OCI-LY1 (cell line): ENCODE results near the gene BUB1.
"Not testable (repeated sequence)": the region's sequence is repeated elsewhere in the genome, so short reads cannot be mapped to it uniquely, and the experiment has no call there.

Experiments
- H2AFZ ChIP-seq: fragments of 200-600 bp; sonication (generic), shearing (Covaris generic); 2 replicates; pipeline ENCODE4 v1.6.0; 2014; ENCODE audit warnings: antibody characterized with exemption, mild to moderate bottlenecking, low read length
- H3F3A ChIP-seq: fragments of 200-600 bp; sonication (generic), shearing (Covaris generic); 2 replicates; pipeline ENCODE4 v1.6.0; 2014; ENCODE audit warnings: mild to moderate bottlenecking, antibody characterized with exemption, low read length, moderate library complexity; ENCODE audit not compliant: insufficient read depth
- H3K27ac ChIP-seq: fragments of 200-600 bp; sonication (generic); 2 replicates; pipeline ENCODE4 v1.5.1; 2014; ENCODE audit warnings: low read length, mixed run types, mild to moderate bottlenecking, low read depth; ENCODE audit not compliant: poor library complexity, severe bottlenecking
- H3K27me3 ChIP-seq: fragments of 200-600 bp; sonication (generic); 2 replicates; pipeline ENCODE4 v1.6.0; 2014; ENCODE audit warnings: antibody characterized with exemption, mild to moderate bottlenecking, low read length, moderate library complexity; ENCODE audit not compliant: insufficient read depth
- H3K36me3 ChIP-seq: fragments of 200-600 bp; sonication (generic); 2 replicates; pipeline ENCODE4 v1.6.1; 2014; ENCODE audit warnings: mild to moderate bottlenecking, antibody characterized with exemption, low read length, moderate library complexity, mixed read lengths; ENCODE audit not compliant: insufficient read depth
- H3K4me1 ChIP-seq: fragments of 200-600 bp; sonication (generic); 2 replicates; pipeline ENCODE4 v1.5.1; 2014; ENCODE audit warnings: mild to moderate bottlenecking, low read length, moderate library complexity; ENCODE audit not compliant: insufficient read depth, severe bottlenecking
- H3K4me2 ChIP-seq: fragments of 200-600 bp; sonication (generic), shearing (Covaris generic); 2 replicates; pipeline ENCODE4 v1.6.1; 2014; ENCODE audit warnings: low read length
- H3K4me3 ChIP-seq: fragments of 200-600 bp; sonication (generic); 2 replicates; pipeline ENCODE4 v1.5.1; 2014; ENCODE audit warnings: low read length, low read depth, mild to moderate bottlenecking, mixed read lengths; ENCODE audit not compliant: poor library complexity, severe bottlenecking
- H3K79me2 ChIP-seq: fragments of 200-600 bp; shearing (Covaris generic); 2 replicates; pipeline ENCODE4 v1.6.1; 2016; ENCODE audit warnings: mixed run types, low read length, mixed read lengths; ENCODE audit not compliant: insufficient read depth
- H3K9ac ChIP-seq: fragments of 200-600 bp; sonication (generic), shearing (Covaris generic); 2 replicates; pipeline ENCODE4 v1.6.1; 2014; ENCODE audit warnings: mild to moderate bottlenecking, low read length, mixed read lengths
- H3K9me2 ChIP-seq: fragments of 200-600 bp; sonication (generic), shearing (Covaris generic); 2 replicates; pipeline ENCODE4 v1.6.1; 2014; ENCODE audit warnings: low read depth, mild to moderate bottlenecking, low read length, mixed read lengths
- H3K9me3 ChIP-seq: fragments of 200-600 bp; shearing (Covaris generic); 2 replicates; pipeline ENCODE4 v1.6.1; 2014; ENCODE audit warnings: low read length, mixed read lengths
- H4K20me1 ChIP-seq: fragments of 200-600 bp; sonication (generic), shearing (Covaris generic); 2 replicates; pipeline ENCODE4 v1.6.0; 2016; ENCODE audit warnings: mild to moderate bottlenecking, low read length; ENCODE audit not compliant: insufficient read depth
- CTCF ChIP-seq: fragments of 200-600 bp; sonication (generic), shearing (Covaris generic); IDR thresholded peaks from 2 replicates; pipeline ENCODE4 v1.5.1; 2017; ENCODE audit warnings: mild to moderate bottlenecking, antibody characterized with exemption, low read length, moderate library complexity, mixed read lengths
- EZH2 ChIP-seq: fragments of 200-600 bp; sonication (generic), shearing (Covaris generic); IDR thresholded peaks from 2 replicates; pipeline ENCODE4 v1.8.0; 2017; ENCODE audit warnings: borderline replicate concordance, mixed run types, mild to moderate bottlenecking, antibody characterized with exemption, low read length, moderate library complexity, mixed read lengths

Gene BUB1

GRCh38 chr2:110690083-110690965, 12.5 kb upstream of the BUB1 start:
- no peak overlapping the region for H2AFZ ChIP-seq
- H4K20me1 ChIP-seq, result no peaks in the 10 kb centered on the region
- H3K9me3 ChIP-seq, result no peaks in the 10 kb centered on the region
- no peak overlapping the region for H3K9ac ChIP-seq
- H3K9me2 ChIP-seq, result no peaks in the 10 kb centered on the region
- no peaks in the 10 kb centered on the region; the same call in 1 of the 2 replicates for H3K36me3 ChIP-seq
- no peak overlapping the region for H3K27ac ChIP-seq
- no peak overlapping the region for H3K4me3 ChIP-seq
- no peak for TF ChIP-seq EZH2
- no peak for TF ChIP-seq CTCF
- no peaks in the 10 kb centered on the region for H3F3A ChIP-seq
- no peak overlapping the region for H3K4me2 ChIP-seq
- no peaks in the 10 kb centered on the region for H3K79me2 ChIP-seq
- H3K27me3 ChIP-seq, result peaks cover 13% of the 10 kb centered on the region; the same call in 1 of the 2 replicates
- H3K4me1 ChIP-seq, result no peaks in the 10 kb centered on the region

- no peaks in the 10 kb centered on the region for H3K9me3 ChIP-seq
- no peak overlapping the region for H3K9ac ChIP-seq
- no peaks in the 10 kb centered on the region; the same call in 1 of the 2 replicates for H3K36me3 ChIP-seq
- H3K4me3 ChIP-seq, result no peak overlapping the region
- no peaks in the 10 kb centered on the region for H3K79me2 ChIP-seq
- no peak for TF ChIP-seq CTCF
- no peak for TF ChIP-seq EZH2
- no peak overlapping the region for H3K27ac ChIP-seq
- H2AFZ ChIP-seq, result no peak overlapping the region
- no peaks in the 10 kb centered on the region for H3K9me2 ChIP-seq
- H3F3A ChIP-seq, result no peaks in the 10 kb centered on the region
- H3K27me3 ChIP-seq, result peaks cover 13% of the 10 kb centered on the region; the same call in 1 of the 2 replicates
- no peaks in the 10 kb centered on the region for H4K20me1 ChIP-seq
- no peaks in the 10 kb centered on the region for H3K4me1 ChIP-seq
- no peak overlapping the region for H3K4me2 ChIP-seq
Measured at GRCh38 chr2:110688594-110689091, 10.8 kb upstream of the BUB1 start.

GRCh38 chr2:110687775-110688484, 10.1 kb upstream of the BUB1 start:
- H4K20me1 ChIP-seq, H3K4me3 ChIP-seq, H3K9me2 ChIP-seq, H2AFZ ChIP-seq, H3K27me3 ChIP-seq, H3K4me2 ChIP-seq, H3K36me3 ChIP-seq, H3K79me2 ChIP-seq, H3K9ac ChIP-seq, H3K27ac ChIP-seq, H3F3A ChIP-seq, H3K9me3 ChIP-seq, H3K4me1 ChIP-seq: not testable (repeated sequence)
